Prostate gland (tissue), 2 donors: Measurements from ENCODE around the gene TYK2.

Source experiments
- POLR2A ChIP-seq: fragments of 450-650 bp; IDR thresholded peaks from one replicate; pipeline ENCODE4 v1.6.1; 2016; ENCODE audit warnings: antibody characterized with exemption, mild to moderate bottlenecking
- TF ChIP-seq, protein P1 (sequence below), 4 experiments: fragments of 200-600 bp in 2 of 4; fragments of 450-650 bp in 2 of 4; sonication (generic) in 2 of 4; IDR thresholded peaks; 1 replicate in 3 of 4; 2 replicates in 1 of 4; pipeline ENCODE4 v1.5.1; 2016 to 2019; ENCODE audit warnings: antibody characterized with exemption in 4 of 4, mild to moderate bottlenecking in 2 of 4, moderate library complexity in 2 of 4

DNA sequence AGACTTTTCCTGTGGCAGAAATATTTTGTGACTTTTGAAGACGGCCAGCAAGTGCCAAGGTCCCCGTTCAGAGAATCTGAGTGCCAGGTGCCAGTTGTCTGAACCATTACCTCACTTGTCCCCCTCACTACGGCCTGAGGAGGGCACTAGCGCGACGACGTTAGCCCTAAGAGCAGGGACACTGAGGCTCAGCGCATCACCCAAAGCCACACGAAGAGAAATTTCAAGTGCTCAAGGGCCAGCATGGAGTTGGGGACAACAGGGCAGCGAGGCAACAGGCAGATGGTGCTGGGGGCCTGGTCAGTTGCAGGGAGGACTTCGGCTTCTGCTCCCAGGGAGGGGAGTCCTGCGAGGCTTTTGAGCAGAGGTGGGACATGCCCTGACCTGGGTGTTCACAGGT is 9.5 kb upstream of the TYK2 start:
- no peak for TF ChIP-seq POLR2A
- TF ChIP-seq, protein P1, sequence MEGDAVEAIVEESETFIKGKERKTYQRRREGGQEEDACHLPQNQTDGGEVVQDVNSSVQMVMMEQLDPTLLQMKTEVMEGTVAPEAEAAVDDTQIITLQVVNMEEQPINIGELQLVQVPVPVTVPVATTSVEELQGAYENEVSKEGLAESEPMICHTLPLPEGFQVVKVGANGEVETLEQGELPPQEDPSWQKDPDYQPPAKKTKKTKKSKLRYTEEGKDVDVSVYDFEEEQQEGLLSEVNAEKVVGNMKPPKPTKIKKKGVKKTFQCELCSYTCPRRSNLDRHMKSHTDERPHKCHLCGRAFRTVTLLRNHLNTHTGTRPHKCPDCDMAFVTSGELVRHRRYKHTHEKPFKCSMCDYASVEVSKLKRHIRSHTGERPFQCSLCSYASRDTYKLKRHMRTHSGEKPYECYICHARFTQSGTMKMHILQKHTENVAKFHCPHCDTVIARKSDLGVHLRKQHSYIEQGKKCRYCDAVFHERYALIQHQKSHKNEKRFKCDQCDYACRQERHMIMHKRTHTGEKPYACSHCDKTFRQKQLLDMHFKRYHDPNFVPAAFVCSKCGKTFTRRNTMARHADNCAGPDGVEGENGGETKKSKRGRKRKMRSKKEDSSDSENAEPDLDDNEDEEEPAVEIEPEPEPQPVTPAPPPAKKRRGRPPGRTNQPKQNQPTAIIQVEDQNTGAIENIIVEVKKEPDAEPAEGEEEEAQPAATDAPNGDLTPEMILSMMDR (IDR thresholded peaks at IDR 0.05), result no peak
